Nephron progenitor cell (in vitro differentiated cells): ENCODE data around the gene HSD17B2.

ENCODE experiments used
- DNase-seq: peaks from one replicate; pipeline ENCODE4 v3.0.0; 2021
- H3K27ac Mint-ChIP-seq: 2 replicates; pipeline ENCODE4 v1.8.0; 2021; ENCODE audit warnings: mild to moderate bottlenecking, moderate library complexity, mixed read lengths
- H3K27me3 Mint-ChIP-seq: 2 replicates; pipeline ENCODE4 v1.8.0; 2021; ENCODE audit warnings: mild to moderate bottlenecking, low read depth, mixed read lengths; ENCODE audit not compliant: poor library complexity
- H3K36me3 Mint-ChIP-seq: 2 replicates; pipeline ENCODE4 v1.8.0; 2021; ENCODE audit warnings: low read depth, mixed read lengths
- H3K4me1 Mint-ChIP-seq: 2 replicates; pipeline ENCODE4 v1.8.0; 2021; ENCODE audit warnings: mixed read lengths
- H3K4me3 Mint-ChIP-seq: 2 replicates; pipeline ENCODE4 v1.8.0; 2021; ENCODE audit warnings: mild to moderate bottlenecking, moderate library complexity, mixed read lengths
- H3K9me3 Mint-ChIP-seq: 2 replicates; pipeline ENCODE4 v1.8.0; 2021; ENCODE audit warnings: mild to moderate bottlenecking, moderate library complexity, mixed read lengths
- CTCF ChIP-seq: fragments of 200-600 bp; sonication (generic); IDR thresholded peaks from 2 replicates; pipeline ENCODE4 v1.5.0; 2021; ENCODE audit warnings: antibody characterized with exemption

HSD17B2 gene, protein sequence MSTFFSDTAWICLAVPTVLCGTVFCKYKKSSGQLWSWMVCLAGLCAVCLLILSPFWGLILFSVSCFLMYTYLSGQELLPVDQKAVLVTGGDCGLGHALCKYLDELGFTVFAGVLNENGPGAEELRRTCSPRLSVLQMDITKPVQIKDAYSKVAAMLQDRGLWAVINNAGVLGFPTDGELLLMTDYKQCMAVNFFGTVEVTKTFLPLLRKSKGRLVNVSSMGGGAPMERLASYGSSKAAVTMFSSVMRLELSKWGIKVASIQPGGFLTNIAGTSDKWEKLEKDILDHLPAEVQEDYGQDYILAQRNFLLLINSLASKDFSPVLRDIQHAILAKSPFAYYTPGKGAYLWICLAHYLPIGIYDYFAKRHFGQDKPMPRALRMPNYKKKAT

DNA sequence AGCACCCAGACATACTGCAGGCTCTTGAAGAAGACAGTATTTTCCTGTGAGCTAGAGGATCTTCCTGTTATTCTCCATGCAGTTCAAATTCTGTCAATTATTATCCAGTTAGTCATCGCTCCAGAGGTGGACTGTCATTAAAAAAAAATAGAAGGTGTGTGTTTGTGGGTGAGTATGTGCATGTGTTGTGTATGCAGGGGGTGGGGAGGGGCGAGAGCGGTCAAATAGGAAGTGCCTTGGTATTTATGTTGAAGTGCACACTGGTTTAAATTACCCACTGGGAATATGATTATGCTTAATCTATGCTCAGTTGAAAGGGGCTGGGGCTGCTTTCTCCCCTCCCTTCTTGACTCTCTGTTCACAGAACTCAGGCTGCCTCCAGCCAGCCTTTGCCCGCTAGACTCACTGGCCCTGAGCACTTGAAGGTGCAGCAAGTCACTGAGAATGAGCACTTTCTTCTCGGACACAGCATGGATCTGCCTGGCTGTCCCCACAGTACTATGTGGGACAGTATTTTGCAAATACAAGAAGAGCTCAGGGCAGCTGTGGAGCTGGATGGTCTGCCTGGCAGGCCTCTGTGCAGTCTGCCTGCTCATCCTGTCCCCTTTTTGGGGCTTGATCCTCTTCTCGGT is at the start of gene HSD17B2:
Gene HSD17B2 (plus strand): TSS at position 273 of the 632 bp plus-strand sequence. CDS start 172 bp downstream, at position 445.
- no peaks in the 10 kb centered on the region for H3K36me3 Mint-ChIP-seq
- H3K27ac Mint-ChIP-seq, result no peak within 1 kb of the TSS
- H3K27me3 Mint-ChIP-seq, result peaks cover 22% of the 10 kb centered on the region
- H3K4me1 Mint-ChIP-seq, result no peaks in the 10 kb centered on the region
- no peak for TF ChIP-seq CTCF
- no peaks in the 10 kb centered on the region for H3K9me3 Mint-ChIP-seq
- no peak within 1 kb of the TSS for H3K4me3 Mint-ChIP-seq
- DNase-seq, result no peak

DNA sequence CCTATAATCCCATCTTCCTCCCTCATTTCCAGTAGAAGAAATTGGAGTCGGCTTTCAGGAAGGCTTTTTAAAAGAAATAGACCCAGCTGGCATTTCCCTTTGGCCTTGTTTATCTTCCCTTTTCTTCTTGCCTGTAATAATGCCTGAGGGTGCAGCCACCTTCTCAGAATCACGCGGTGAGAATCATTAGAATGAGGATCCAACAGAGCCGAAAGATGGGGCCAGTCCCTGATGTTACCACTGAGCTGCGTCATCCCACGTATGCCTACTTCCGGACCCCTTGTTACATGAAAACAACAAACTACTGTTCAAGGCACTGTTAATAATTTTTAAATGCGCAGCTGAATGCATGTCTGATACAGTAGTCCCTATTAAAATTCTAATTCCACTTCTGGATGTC is 47.9 kb upstream of the HSD17B2 start:
- Mint-ChIP-seq H3K9me3 (no peaks in the 10 kb centered on the region), H3K27me3 (peaks cover 7% of the 10 kb centered on the region), H3K4me1 (no peaks in the 10 kb centered on the region), H3K4me3 (no peak overlapping the region), H3K36me3 (no peaks in the 10 kb centered on the region), H3K27ac (no peak overlapping the region)
- DNase-seq, result no peak
- TF ChIP-seq CTCF, result no peak

DNA sequence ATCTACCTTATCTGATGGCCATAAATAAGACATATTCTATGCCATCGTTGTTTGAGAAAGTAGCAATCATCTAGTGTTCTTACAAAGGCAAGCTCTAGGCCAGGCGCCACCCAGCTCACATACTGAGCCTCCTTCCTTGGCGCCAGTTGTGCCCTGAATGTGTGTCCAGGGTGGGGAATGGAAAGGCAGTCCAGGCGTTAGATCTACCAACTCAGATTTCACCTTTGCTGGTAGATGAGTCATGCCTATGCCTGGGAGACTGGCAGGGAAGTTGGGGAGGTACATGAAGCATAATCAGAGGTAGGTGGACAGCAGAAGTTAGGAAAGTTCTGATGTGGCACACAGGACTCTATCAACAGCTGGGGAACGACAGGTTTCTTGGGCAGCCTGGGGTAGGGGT is 47.3 kb upstream of the HSD17B2 start:
- Mint-ChIP-seq H3K36me3 (no peaks in the 10 kb centered on the region), H3K4me3 (no peak overlapping the region)
- no peak for DNase-seq

DNA sequence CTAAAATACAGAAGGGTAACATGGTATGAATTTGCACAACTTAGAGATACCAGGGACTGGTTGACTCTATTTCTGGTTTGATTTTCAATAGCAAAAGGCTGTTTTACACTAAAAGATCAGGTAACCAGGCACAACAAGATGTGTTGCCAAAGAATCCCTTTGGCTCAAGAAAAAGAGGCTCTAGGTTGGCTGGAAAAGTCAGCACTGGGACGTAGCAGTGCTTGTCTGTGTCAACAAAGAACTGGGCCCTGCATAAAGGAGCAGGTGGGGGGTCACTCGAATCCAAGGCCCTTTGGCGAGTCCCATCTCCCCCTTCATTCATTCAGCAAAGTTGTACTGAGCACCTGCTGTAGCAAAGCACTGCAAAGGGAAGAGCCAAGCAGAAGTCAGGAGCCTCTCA is 42.2 kb upstream of the HSD17B2 start:
- Mint-ChIP-seq H3K27ac (no peak overlapping the region), H3K4me1 (no peaks in the 10 kb centered on the region), H3K27me3 (peaks cover 2% of the 10 kb centered on the region), H3K4me3 (no peak overlapping the region), H3K36me3 (no peaks in the 10 kb centered on the region), H3K9me3 (no peaks in the 10 kb centered on the region)
- TF ChIP-seq CTCF, result no peak
- no peak for DNase-seq

More for the DNA sequence above, 47.3 kb upstream of the HSD17B2 start:
- TF ChIP-seq CTCF, result no peak
- Mint-ChIP-seq H3K27me3 (peaks cover 7% of the 10 kb centered on the region), H3K27ac (no peak overlapping the region), H3K4me1 (no peaks in the 10 kb centered on the region), H3K9me3 (no peaks in the 10 kb centered on the region)

DNA sequence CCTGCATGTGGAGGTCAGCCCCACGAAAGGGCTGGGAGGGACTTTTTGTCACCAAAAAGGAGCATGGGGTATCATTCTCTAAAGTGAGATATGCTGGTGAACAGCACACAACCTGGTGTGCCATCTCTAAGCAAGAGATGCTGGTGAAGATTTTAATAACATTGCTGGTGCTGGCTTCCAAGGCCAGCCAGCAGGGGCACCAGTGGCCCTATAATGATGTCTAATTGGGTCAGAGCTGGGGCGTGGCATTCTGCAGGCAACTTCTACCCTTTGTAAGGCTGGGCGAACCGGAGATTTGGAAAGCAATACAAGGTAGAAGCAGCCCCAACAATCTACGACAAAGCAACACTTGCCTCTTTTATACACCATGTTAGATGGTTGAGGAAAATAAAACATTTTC is 40.6 kb upstream of the HSD17B2 start:
- no peaks in the 10 kb centered on the region for H3K4me1 Mint-ChIP-seq
- DNase-seq, result no peak
- H3K4me3 Mint-ChIP-seq, result no peak overlapping the region
- no peak overlapping the region for H3K27ac Mint-ChIP-seq
- no peaks in the 10 kb centered on the region for H3K9me3 Mint-ChIP-seq
- H3K36me3 Mint-ChIP-seq, result no peaks in the 10 kb centered on the region
- TF ChIP-seq CTCF, result no peak
- peaks cover 2% of the 10 kb centered on the region for H3K27me3 Mint-ChIP-seq
